HG03097 (cell line): ENCODE measurements around the gene SH3RF1.

Experiments
- ATAC-seq: cut with Tn5 transposase; IDR thresholded peaks from one replicate; pipeline ENCODE4 v1.9.1; 2021; ENCODE audit not compliant: unreplicated experiment, low FRiP score

Gene SH3RF1

GRCh38 chr4:169050881-169051760, 219.6 kb downstream of the SH3RF1 start:
- ATAC-seq: no peak

- ATAC-seq: no peak
Measured at GRCh38 chr4:169050284-169050683, 220.5 kb downstream of the SH3RF1 start.

DNA sequence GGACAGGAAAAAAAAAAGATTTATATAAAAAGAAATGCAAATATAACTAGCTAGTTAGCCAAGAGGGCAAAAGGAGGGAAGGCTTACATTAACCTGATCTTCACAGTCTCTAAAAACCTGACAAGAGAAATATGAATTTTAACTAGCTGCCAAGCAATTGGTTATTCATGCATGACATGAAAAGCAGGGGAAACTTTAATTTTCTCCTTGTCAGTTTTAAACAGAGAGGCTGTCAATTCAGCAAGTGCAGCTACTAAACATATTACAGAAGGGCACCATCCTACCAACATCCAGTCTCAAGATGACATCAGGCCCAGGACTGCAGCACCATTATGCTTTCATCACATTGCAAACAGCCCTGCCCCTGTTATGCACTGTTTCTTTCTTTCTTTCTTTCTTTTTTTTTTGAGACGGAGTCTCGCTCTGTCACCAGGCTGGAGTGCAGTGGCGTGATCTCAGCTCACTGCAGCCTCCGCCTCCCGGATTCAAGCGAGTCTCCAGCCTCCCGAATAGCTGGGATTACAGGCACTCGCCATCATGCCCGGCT, 221.8 kb downstream of the SH3RF1 start:
- no peak for ATAC-seq

DNA sequence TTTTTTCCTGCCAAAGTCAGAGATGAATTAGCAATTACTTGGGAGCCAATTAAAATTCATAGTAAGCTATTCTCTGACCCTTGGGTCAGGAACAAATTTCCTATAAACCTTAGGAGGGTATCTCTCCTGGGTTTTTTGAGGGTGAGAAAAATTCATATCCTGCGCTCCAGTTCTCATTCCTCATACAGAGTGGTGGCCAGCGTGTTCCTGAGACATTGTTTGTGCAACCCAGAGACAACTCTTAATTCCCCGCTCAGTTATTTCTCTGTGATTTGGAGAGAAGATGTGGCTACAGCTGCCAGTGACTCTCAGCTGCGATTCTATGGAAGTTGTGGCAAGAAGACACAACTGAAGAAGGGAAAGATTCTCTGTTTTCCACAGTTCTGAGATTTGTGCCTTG, 222.8 kb downstream of the SH3RF1 start:
- no peak for ATAC-seq

DNA sequence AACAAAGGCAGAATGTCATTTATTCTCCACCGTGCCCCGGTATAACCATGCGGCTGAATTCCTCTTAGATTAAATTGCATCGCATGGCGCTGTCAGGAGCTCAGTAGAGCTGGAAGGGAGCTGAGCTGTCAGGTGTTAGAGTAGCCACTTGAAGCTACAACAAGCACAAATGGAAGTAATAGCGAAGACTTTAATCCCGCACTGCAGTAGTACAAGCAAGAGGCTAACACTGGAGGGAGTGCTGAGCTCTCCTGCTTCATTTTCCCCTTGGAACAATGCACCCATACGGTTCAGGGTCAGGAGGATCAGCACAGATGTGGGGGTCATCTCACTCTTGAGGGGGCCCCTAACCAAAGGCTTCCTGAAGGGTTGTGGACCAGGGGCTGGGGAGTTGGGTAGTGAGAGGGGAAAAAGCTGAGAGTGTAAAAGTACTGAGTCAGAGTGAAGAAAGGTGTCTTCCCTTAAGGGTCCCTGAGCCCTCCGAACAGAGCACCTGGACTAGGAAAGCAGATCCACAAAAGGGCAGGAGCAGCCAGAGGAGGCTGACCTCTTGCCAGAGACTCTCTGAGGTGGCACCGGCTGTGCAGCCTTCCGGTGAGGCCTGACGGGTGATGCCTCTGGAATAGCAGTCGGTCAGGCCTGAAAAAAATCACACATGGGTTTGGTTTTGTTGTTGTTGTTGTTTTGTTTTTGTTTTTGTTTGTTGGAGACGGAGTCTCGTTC, 224.7 kb downstream of the SH3RF1 start:
- no peak for ATAC-seq

- ATAC-seq: no peak
Measured at GRCh38 chr4:169044714-169045447, 225.9 kb downstream of the SH3RF1 start.
